Naive thymus-derived CD4-positive, alpha-beta T cell (primary cell): ENCODE results near the gene ZNF624. TPM values are rescaled to one million over a fixed set of nuclear protein-coding genes. Genes with fewer than 3 reads are reported as not detected.
"Not testable (repeated sequence)": the region's sequence is repeated elsewhere in the genome, so short reads cannot be mapped to it uniquely, and the experiment has no call there.

ENCODE experiments used
- ATAC-seq: fragments of 150-1000 bp; cut with Tn5 transposase; 2 replicates; pipeline ENCODE4 v1.10.0; 2021; ENCODE audit warnings: mild to moderate bottlenecking, moderate library complexity
- CTCF ChIA-PET: fragments of 350-600 bp; sonication (Branson Sonifier 250); formaldehyde crosslinking; loops from one replicate; lab custom pipeline; 2021; ENCODE audit warnings: antibody characterized with exemption; lab: Charles Lee
- POLR2A ChIA-PET: fragments of 350-600 bp; sonication (Branson Sonifier 250); formaldehyde crosslinking; loops from one replicate; lab custom pipeline; 2021; ENCODE audit warnings: antibody characterized with exemption, inconsistent platforms; lab: Charles Lee
- DNase-seq, 9 donors: peaks; one replicate each; pipeline versions ENCODE4 v3.0.0 to v3.0.0-alpha.2; 2020 to 2022; ENCODE audit warnings: mixed read lengths in 1 of 9
- H3K27ac ChIP-seq: one replicate; pipeline ENCODE4 v1.7.0; 2013; ENCODE audit warnings: mild to moderate bottlenecking, low read depth, low read length, moderate library complexity
- H3K27me3 ChIP-seq, 2 donors: one replicate each; pipeline ENCODE4 v1.7.0; 2013; ENCODE audit warnings: low read length in 2 of 2, mild to moderate bottlenecking in 2 of 2, moderate library complexity in 2 of 2; ENCODE audit not compliant: control insufficient read depth in 2 of 2, insufficient read depth in 2 of 2
- H3K36me3 ChIP-seq, 3 experiments: 1 replicate in 2 of 3; 2 replicates in 1 of 3; pipeline ENCODE4 v1.7.0; 2013; ENCODE audit warnings: low read length in 3 of 3, mild to moderate bottlenecking in 3 of 3, moderate library complexity in 1 of 3; ENCODE audit not compliant: insufficient read depth in 3 of 3, control insufficient read depth in 2 of 3
- H3K4me1 ChIP-seq, 2 donors: one replicate each; pipeline ENCODE4 v1.7.0; 2013; ENCODE audit warnings: low read length in 2 of 2, mild to moderate bottlenecking in 2 of 2, moderate library complexity in 1 of 2; ENCODE audit not compliant: control insufficient read depth in 2 of 2, insufficient read depth in 2 of 2
- H3K4me3 ChIP-seq: 2 replicates; pipeline ENCODE4 v1.7.0; 2013; ENCODE audit warnings: mild to moderate bottlenecking, low read length
- H3K9me3 ChIP-seq, 3 experiments: 1 replicate in 2 of 3; 2 replicates in 1 of 3; pipeline ENCODE4 v1.7.0; 2013; ENCODE audit warnings: low read length in 3 of 3; ENCODE audit not compliant: control insufficient read depth in 2 of 3
- H3K27ac Mint-ChIP-seq, 9 donors: one replicate each; pipeline ENCODE4 v1.8.0; 2020 to 2022; ENCODE audit warnings: mixed read lengths in 9 of 9, mild to moderate bottlenecking in 8 of 9, moderate library complexity in 5 of 9, inconsistent platforms in 2 of 9
- H3K27me3 Mint-ChIP-seq, 5 donors: one replicate each; pipeline ENCODE4 v1.8.0; 2021 to 2022; ENCODE audit warnings: mixed read lengths in 5 of 5, mild to moderate bottlenecking in 1 of 5
- H3K36me3 Mint-ChIP-seq, 5 donors: one replicate each; pipeline ENCODE4 v1.8.0; 2020 to 2022; ENCODE audit warnings: mixed read lengths in 5 of 5, mild to moderate bottlenecking in 3 of 5, inconsistent platforms in 1 of 5
- H3K4me1 Mint-ChIP-seq, 7 donors: one replicate each; pipeline ENCODE4 v1.8.0; 2020 to 2022; ENCODE audit warnings: mixed read lengths in 7 of 7, mild to moderate bottlenecking in 3 of 7, inconsistent platforms in 1 of 7
- H3K4me3 Mint-ChIP-seq, 10 donors: one replicate each; pipeline ENCODE4 v1.8.0; 2020 to 2022; ENCODE audit warnings: mild to moderate bottlenecking in 10 of 10, mixed read lengths in 10 of 10, moderate library complexity in 6 of 10, inconsistent platforms in 2 of 10
- H3K9me3 Mint-ChIP-seq, 11 donors: one replicate each; pipeline ENCODE4 v1.8.0; 2020 to 2022; ENCODE audit warnings: mixed read lengths in 11 of 11, mild to moderate bottlenecking in 4 of 11, inconsistent platforms in 1 of 11, moderate library complexity in 1 of 11
- intact Hi-C, 2 donors: fragments of 100-400 bp; cut with micrococcal nuclease; formaldehyde crosslinking; loops; one replicate each; pipeline ENCODE4 v1.15.1; 2023
- polyA plus RNA-seq, 2 donors: library from polyadenylated mRNA; unstranded; fragments of 300-500 nt; fragmentation: Illumina TruSeq; gene quantifications; one replicate each; pipeline ENCODE4 v1.2.3, GENCODE V29; 2021
- total RNA-seq, 6 experiments: library from RNA in 5 of 6; stranded (reverse) in 5 of 6; gene quantifications; 1 replicate in 5 of 6; 2 replicates in 1 of 6; pipeline ENCODE4 v1.2.3 and lab custom pipeline; 2021 to 2026

Gene ZNF624
- total RNA-seq = 10 to 100 TPM in 1 of 5 experiments, 1 to 10 TPM in 4; 3.8 to 11.4 (median 6.7) TPM
- 1 to 10 TPM; 4.7 to 6.2 TPM for polyA plus RNA-seq
- total RNA-seq (lab: John Stamatoyannopoulos, UW) = 7.7 reads per million, percentile 31 among the genes with 10 or more reads in this experiment

DNA sequence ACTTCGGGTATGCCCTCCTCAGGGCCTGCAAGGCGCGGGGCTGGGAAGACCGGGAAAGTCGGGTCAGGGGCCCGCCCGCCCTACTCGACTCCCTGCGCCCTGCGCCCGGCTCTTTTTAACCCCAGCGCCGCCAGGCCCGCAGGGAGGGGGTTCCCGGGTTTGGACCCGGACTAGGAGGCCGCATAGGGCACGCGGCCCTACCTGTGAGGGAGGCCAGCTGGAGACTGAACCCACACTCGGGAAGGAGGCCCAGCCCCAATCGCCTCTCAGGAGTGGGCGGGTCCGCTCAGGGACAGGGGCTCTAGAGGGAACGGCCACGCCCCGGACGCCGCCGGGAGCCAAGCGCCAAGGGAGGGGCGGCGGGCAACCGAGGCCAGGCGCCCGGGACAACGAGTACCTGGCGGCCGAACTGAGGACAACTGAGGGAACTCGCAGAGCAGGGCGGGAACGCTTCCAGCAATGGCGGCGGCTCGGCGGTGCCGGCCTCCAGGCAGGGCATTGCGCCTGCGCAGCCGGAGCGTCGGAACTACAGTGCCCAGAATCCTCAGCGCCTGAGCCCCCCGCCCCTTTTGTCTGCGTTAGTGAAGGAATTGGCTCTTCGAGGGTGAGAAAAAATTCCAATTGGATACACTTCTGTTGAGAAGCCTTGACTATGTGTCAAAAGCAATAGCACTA, at the start of gene ZNF624:
Gene ZNF624 (minus strand): TSS at position 484 of the 675 bp plus-strand sequence.
- ATAC-seq (peak; percentile 98), DNase-seq (peak; percentile 75 to 87 (median 84))
- Histone ChIP-seq H3K4me3 (peak within 1 kb of the TSS; percentile 76), H3K4me1 (peaks cover 0 to 11% of the 10 kb centered on the region in 2 donors), H3K27ac (peak within 1 kb of the TSS; percentile 78), H3K36me3 (peaks cover 0 to 7% (median 0%) of the 10 kb centered on the region in 3 experiments), H3K9me3 (no peaks in the 10 kb centered on the region), H3K27me3 (no peaks in the 10 kb centered on the region)
- intact Hi-C loops = loop anchor here (1.0 to 5.0 kb wide), 9 partner anchors 64 to 1664 kb away; partner anchors contain the start of genes NCOR1 (in 1 of the 2) and SMCR8 (in 1 of the 2)
- H3K4me1 Mint-ChIP-seq = peaks cover 5 to 25% (median 21%) of the 10 kb centered on the region in 7 donors
- POLR2A ChIA-PET = interaction anchor here (1.8 kb wide), 1 partner anchor 11 kb away, joined by 4 read pairs; no protein-coding TSS in a partner anchor
- peaks cover 0 to 3% (median 0%) of the 10 kb centered on the region in 11 donors for H3K9me3 Mint-ChIP-seq
- H3K27ac Mint-ChIP-seq = peak within 1 kb of the TSS; percentile 7 to 91 (median 78)
- peaks cover 0 to 8% (median 5%) of the 10 kb centered on the region in 5 donors for H3K36me3 Mint-ChIP-seq
- CTCF ChIA-PET = interaction anchor here (0.6 kb wide), 1 partner anchor 23 kb away, joined by 3 read pairs; no protein-coding TSS in a partner anchor
- H3K4me3 Mint-ChIP-seq = peak within 1 kb of the TSS; percentile 81 to 93 (median 89)
- peaks cover 0 to 14% (median 0%) of the 10 kb centered on the region in 5 donors for H3K27me3 Mint-ChIP-seq

DNA sequence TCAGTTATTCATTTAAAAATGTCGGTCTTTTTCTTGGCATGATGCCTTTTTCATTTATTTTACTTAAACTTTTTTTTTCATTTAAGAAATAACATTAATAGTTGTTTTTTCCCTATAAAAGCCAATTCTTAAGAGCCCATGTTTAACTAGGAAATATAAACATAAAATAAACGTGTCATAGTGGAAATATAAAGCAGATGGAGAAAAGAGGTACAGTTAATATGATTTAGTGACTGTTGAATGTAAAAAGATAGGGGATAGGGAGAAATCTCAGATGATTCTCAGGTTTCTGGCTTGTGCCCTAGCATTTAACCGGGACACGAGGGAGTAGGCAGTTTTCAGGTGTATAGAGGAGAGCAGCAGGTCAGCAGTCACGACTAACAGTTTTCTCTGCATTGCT, 44.0 kb upstream of the ZNF624 start:
- H3K36me3 Mint-ChIP-seq, H3K27ac Mint-ChIP-seq, H3K9me3 ChIP-seq, H3K27ac ChIP-seq, H3K36me3 ChIP-seq, H3K9me3 Mint-ChIP-seq, ATAC-seq, POLR2A ChIA-PET, H3K4me1 Mint-ChIP-seq, DNase-seq, H3K27me3 ChIP-seq, H3K4me3 Mint-ChIP-seq, CTCF ChIA-PET, intact Hi-C loops, H3K4me1 ChIP-seq, H3K4me3 ChIP-seq: not testable (repeated sequence)
- peaks cover 0 to 14% (median 5%) of the 10 kb centered on the region in 5 donors for H3K27me3 Mint-ChIP-seq

DNA sequence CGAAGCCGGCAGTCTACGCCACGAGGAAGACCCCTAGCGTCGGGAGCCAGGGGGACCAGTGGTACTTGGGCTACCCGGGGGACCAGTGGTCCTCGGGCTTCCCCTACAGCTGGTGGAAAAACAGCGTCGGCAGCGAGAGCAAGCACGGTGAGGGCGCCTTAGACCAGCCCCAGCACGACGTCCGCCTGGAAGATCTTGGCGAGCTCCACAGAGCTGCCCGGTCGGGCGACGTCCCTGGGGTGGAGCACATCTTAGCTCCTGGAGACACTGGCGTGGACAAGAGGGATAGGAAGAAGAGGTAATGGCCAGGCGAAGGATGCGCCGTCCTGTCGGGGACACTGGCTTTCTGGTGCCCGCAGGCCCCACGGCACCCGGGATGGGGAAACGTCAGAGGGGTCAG, 36.8 kb upstream of the ZNF624 start:
- H3K9me3 Mint-ChIP-seq, DNase-seq, POLR2A ChIA-PET, H3K4me1 Mint-ChIP-seq, ATAC-seq, H3K36me3 ChIP-seq, H3K27ac ChIP-seq, H3K9me3 ChIP-seq, H3K4me3 ChIP-seq, intact Hi-C loops, H3K36me3 Mint-ChIP-seq, H3K27me3 ChIP-seq, H3K4me1 ChIP-seq, H3K27me3 Mint-ChIP-seq, CTCF ChIA-PET: not testable (repeated sequence)
- peak overlapping the region in 1 of 9 donors; percentile 14 for H3K27ac Mint-ChIP-seq
- H3K4me3 Mint-ChIP-seq = peak overlapping the region in 2 of 10 donors; percentile 49 to 63

- H3K27me3 Mint-ChIP-seq, H3K4me3 ChIP-seq, H3K9me3 Mint-ChIP-seq, H3K36me3 ChIP-seq, intact Hi-C loops, H3K27ac ChIP-seq, POLR2A ChIA-PET, H3K36me3 Mint-ChIP-seq, CTCF ChIA-PET, H3K4me1 Mint-ChIP-seq, H3K9me3 ChIP-seq, H3K27me3 ChIP-seq, H3K4me1 ChIP-seq: not testable (repeated sequence)
- Mint-ChIP-seq H3K27ac (peak within 1 kb of the TSS in 2 of 9 donors; percentile 11 to 26), H3K4me3 (peak within 1 kb of the TSS in 2 of 10 donors; percentile 49 to 63)
- DNase-seq = peak; percentile 14 to 59 (median 47)
- peak; percentile 50 for ATAC-seq
These were observed 36.2 kb upstream of the ZNF624 start, which contains the start of gene CCDC144A for GRCh38 chr17:16689731-16690281. TSS of gene CCDC144A (plus strand) at chr17:16690241. CDS start at chr17:16690401, 160 bp downstream.

DNA sequence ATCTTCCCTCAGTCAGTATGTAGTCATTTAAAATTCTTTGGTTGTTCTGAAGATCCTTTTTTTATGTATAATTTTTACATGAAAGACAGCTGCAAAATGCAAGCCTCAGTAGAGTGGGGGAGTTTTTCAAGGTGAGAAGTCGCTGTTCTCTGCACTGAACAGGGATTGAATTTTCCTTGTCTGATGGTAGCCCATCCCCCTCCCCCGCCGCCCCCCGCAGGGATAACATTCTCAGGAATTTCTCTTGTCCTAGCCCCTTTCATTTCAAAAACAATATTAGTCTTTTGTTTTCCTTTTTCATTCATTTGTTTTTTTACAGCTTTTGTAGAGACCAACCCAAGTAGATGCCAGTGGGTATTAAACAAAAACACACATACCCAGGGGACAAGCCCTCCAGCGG, 33.5 kb upstream of the ZNF624 start:
- intact Hi-C loops, ATAC-seq, H3K36me3 Mint-ChIP-seq, H3K4me1 ChIP-seq, H3K27ac Mint-ChIP-seq, H3K4me3 ChIP-seq, H3K9me3 Mint-ChIP-seq, H3K36me3 ChIP-seq, H3K4me1 Mint-ChIP-seq, DNase-seq, POLR2A ChIA-PET, H3K27me3 ChIP-seq, H3K27ac ChIP-seq, CTCF ChIA-PET, H3K4me3 Mint-ChIP-seq, H3K9me3 ChIP-seq: not testable (repeated sequence)
- peaks cover 10 to 21% (median 19%) of the 10 kb centered on the region in 5 donors for H3K27me3 Mint-ChIP-seq

DNA sequence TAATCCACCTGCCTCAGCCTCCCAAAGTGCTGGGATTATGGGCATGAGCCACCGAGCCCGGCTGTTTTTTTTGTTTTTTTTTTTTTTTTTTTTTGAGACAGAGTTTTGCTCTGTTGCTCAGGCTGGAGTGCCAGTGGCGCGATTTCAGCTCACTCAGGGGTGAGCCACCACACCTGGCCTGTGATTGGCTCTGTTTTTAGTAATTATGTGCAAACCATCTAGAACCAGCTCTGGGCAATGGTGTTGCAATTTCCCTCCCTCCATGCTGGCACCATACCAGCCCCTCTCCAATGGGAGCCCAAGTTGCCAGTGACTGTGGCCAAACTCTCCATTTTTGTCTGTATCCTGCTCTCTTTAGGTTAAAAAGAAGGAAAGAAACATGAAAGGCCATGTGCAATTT, 32.4 kb upstream of the ZNF624 start:
- H3K27ac ChIP-seq, H3K4me1 Mint-ChIP-seq, ATAC-seq, H3K36me3 Mint-ChIP-seq, intact Hi-C loops, H3K9me3 Mint-ChIP-seq, H3K27ac Mint-ChIP-seq, DNase-seq, H3K4me1 ChIP-seq, CTCF ChIA-PET, H3K4me3 Mint-ChIP-seq, H3K36me3 ChIP-seq, H3K27me3 ChIP-seq, H3K9me3 ChIP-seq, POLR2A ChIA-PET, H3K4me3 ChIP-seq: not testable (repeated sequence)
- H3K27me3 Mint-ChIP-seq = peaks cover 14 to 27% (median 24%) of the 10 kb centered on the region in 5 donors
